Measurements from ENCODE around the gene WFDC6.

DNA sequence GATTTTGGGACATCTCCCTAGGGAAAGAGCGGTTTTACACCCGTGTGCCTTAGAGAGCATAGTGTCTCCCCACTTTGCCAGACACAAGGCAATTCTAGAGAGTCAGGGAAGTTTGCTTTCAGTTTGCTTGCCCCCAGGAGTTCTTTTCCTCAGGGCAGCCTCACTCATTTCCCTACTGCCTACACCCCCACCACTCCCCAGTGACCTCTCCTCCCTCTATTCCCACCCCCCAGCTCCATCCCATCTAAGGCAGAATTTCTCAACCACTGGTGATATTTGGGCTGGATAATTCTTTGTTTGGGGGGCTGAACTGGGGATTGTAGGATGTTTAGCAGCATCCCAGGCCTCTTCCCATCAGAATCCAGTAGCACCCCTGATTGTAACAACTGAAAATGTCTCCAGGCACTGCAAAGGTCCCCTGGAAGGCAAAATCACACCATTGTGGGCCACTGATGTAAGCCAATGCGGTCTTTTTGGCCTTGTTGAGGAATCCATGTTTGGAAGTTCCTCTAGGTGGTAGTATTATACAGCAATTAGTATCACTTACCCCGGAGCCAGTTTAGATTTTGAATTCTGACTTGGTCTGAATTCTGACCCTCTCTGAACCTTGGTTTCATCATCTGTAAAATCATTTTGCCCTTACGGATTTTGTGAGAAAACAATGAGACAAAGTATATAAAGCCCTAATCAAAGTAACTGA is 6.6 kb upstream of the WFDC6 start:
- TF ChIP-seq ZNF768 (tag by site-specific recombination; IDR thresholded peaks at IDR 0.05) (no peak), KLF9 (tag by site-specific recombination; IDR thresholded peaks at IDR 0.05; ENCODE audit: low read depth) (no peak), ZSCAN23 (tag by site-specific recombination; IDR thresholded peaks at IDR 0.05) (no peak), SP2 (tag by site-specific recombination; IDR thresholded peaks at IDR 0.05) (no peak), ZNF157 (tag by site-specific recombination; IDR thresholded peaks at IDR 0.05) (no peak)
- TF ChIP-seq, protein P1, sequence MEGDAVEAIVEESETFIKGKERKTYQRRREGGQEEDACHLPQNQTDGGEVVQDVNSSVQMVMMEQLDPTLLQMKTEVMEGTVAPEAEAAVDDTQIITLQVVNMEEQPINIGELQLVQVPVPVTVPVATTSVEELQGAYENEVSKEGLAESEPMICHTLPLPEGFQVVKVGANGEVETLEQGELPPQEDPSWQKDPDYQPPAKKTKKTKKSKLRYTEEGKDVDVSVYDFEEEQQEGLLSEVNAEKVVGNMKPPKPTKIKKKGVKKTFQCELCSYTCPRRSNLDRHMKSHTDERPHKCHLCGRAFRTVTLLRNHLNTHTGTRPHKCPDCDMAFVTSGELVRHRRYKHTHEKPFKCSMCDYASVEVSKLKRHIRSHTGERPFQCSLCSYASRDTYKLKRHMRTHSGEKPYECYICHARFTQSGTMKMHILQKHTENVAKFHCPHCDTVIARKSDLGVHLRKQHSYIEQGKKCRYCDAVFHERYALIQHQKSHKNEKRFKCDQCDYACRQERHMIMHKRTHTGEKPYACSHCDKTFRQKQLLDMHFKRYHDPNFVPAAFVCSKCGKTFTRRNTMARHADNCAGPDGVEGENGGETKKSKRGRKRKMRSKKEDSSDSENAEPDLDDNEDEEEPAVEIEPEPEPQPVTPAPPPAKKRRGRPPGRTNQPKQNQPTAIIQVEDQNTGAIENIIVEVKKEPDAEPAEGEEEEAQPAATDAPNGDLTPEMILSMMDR (tag by site-specific recombination; IDR thresholded peaks at IDR 0.05): peak; percentile 35; the same call in 1 of the 2 replicates
- TF ChIP-seq, protein P2, sequence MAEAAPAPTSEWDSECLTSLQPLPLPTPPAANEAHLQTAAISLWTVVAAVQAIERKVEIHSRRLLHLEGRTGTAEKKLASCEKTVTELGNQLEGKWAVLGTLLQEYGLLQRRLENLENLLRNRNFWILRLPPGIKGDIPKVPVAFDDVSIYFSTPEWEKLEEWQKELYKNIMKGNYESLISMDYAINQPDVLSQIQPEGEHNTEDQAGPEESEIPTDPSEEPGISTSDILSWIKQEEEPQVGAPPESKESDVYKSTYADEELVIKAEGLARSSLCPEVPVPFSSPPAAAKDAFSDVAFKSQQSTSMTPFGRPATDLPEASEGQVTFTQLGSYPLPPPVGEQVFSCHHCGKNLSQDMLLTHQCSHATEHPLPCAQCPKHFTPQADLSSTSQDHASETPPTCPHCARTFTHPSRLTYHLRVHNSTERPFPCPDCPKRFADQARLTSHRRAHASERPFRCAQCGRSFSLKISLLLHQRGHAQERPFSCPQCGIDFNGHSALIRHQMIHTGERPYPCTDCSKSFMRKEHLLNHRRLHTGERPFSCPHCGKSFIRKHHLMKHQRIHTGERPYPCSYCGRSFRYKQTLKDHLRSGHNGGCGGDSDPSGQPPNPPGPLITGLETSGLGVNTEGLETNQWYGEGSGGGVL (tag by site-specific recombination; IDR thresholded peaks at IDR 0.05): no peak
